ENCODE measurements around the gene OR52M1.

Gene OR52M1

GRCh38 chr11:4569075-4569474 lies 24.1 kb downstream of the OR52M1 start:
- DNase-seq (ENCODE audit: low spot score): no peak

DNA sequence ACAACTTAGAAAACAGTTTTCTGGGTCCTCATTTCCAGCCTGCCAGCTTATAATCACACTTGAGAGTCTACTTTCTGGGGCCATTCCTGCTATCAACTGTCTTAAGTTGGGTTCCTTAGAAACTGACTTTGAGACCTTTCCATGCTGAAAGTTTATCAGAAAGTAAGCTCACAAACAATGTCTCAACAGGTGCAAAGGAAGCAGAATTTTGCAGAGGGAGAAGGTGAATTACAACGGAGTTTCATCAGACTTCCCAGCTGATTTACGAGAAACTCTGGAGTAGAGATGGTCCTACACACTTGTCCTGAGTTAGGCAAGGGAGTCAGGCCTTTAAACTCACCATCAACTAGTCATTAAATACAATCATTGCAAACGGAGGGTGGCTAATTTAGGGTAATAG lies 31.9 kb downstream of the OR52M1 start:
- no peak for DNase-seq (ENCODE audit: low spot score)

DNA sequence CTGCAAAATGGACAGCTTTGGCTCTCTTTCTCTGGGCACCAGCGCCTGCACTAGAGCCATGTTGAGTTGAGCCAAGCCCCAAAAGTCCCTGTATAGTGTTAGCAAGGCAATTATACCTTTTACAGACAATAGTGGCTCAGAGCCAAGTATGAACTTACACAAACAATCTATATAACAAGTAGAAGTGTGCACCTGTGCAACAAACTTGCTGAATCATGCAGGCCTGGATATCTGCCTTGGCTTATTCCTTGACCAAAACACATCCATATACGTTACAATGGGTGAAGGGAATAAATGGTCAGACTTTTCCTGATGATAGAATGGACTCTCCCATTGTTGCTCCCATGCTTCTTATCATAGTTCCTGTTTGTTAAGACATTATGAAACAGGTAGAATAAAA lies 32.8 kb downstream of the OR52M1 start:
- DNase-seq (ENCODE audit: low spot score): no peak

- DNase-seq (ENCODE audit: low spot score): no peak
Measured at GRCh38 chr11:4578624-4579023, 33.6 kb downstream of the OR52M1 start.

DNA sequence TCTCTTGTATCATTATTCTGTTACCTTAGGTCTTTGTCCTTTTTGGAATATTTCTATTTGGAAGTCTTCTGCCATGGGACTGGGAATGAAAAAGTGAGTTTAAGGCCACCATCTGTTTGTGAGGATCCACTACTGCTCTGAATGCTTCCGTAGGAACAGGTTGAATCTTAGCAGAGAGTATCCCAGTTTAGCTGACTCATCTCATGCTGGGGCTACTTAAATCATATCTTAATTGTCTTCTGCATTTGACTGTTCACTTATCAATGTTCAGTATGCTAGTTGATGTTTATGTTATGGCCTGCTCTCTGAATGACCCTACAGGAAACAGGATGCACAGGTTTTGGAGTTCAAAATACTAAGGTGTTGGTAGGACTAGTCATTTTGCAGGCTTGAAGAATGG lies 35.1 kb downstream of the OR52M1 start:
- DNase-seq (ENCODE audit: low spot score): no peak

- no peak for DNase-seq (ENCODE audit: low spot score)
Measured at GRCh38 chr11:4581443-4581842, 36.5 kb downstream of the OR52M1 start, which contains the start of gene OR52I2. Gene OR52I2, plus strand, starts transcription at chr11:4581743.

DNA sequence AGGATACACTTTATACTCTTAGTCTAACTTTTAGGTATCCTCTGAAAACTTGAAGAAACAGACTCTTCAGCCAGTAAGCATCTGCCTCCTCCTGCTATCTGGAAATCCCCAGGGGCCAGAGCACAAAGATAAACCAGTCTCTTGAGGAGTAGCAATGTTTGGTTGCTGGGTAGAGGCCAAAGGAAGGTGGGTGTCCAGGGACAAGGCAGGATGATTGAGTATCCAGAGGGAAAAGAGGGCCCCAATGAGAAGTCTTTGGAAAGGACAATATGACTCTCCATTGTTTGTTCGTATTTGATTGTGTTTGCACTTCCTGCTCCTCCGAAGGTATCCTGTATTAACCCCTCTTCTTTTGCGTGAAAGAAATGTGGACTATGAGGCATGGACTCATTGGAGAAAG lies 44.0 kb downstream of the OR52M1 start:
- DNase-seq (ENCODE audit: low spot score): no peak

DNA sequence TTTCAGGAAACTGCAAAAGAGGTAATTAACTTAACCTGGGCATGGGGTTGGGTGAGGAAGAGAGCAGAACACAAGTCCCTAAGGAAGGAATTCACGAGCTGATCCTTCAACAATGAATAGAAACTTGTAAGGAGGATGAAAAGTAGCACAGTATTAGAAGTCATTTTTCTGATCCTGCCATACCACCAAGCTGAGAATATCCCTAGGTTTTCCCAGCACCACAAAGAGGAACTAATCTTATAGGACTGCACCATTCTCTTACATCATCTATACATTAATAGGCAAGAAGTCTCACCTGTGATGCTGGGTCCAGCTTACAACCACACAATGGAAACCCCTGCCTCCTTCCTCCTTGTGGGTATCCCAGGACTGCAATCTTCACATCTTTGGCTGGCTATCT lies 48.7 kb downstream of the OR52M1 start, which contains the start of gene OR52I1:
OR52I1 (plus strand) TSS at position 301 of the 400 bp plus-strand sequence; CDS start at position 301, 0 bp downstream.
- no peak for DNase-seq (ENCODE audit: low spot score)
